Glomerular visceral epithelial cell (primary cell): ENCODE data around the gene STARD9.
"Not testable (repeated sequence)": the region's sequence is repeated elsewhere in the genome, so short reads cannot be mapped to it uniquely, and the experiment has no call there.

ENCODE experiments used
- DNase-seq: peaks from one replicate; pipeline ENCODE4 v3.0.0-alpha.2; 2016; ENCODE audit errors: extremely low spot score

STARD9 gene

GRCh38 chr15:42729409-42729808, 154.0 kb downstream of the STARD9 start:
- DNase-seq, result no peak

GRCh38 chr15:42730135-42730534, 154.7 kb downstream of the STARD9 start:
- DNase-seq, result no peak

GRCh38 chr15:42730536-42730935, 155.1 kb downstream of the STARD9 start:
- no peak for DNase-seq

GRCh38 chr15:42731461-42731860, 156.1 kb downstream of the STARD9 start:
- DNase-seq, result no peak

GRCh38 chr15:42732095-42732827, 156.9 kb downstream of the STARD9 start:
- DNase-seq, result no peak

GRCh38 chr15:42733027-42733426, 157.6 kb downstream of the STARD9 start:
- no peak for DNase-seq

GRCh38 chr15:42734076-42734672, 158.8 kb downstream of the STARD9 start:
- DNase-seq, result no peak

- DNase-seq, result no peak
Observed at GRCh38 chr15:42735382-42736165, 160.2 kb downstream of the STARD9 start.

GRCh38 chr15:42736178-42736792, 160.9 kb downstream of the STARD9 start:
- DNase-seq, result peak; percentile 25

- peak; percentile 91 for DNase-seq
Observed at GRCh38 chr15:42736793-42737528, 161.6 kb downstream of the STARD9 start, which contains the start of gene CDAN1. TSS of gene CDAN1 (minus strand) at chr15:42737128. CDS start at chr15:42737102, 26 bp downstream.

GRCh38 chr15:42737529-42738328, 162.3 kb downstream of the STARD9 start:
- DNase-seq, result no peak

GRCh38 chr15:42741710-42742109, 166.3 kb downstream of the STARD9 start:
- DNase-seq, result no peak

GRCh38 chr15:42742149-42742548, 166.7 kb downstream of the STARD9 start:
- no peak for DNase-seq

- DNase-seq, result no peak
Observed at GRCh38 chr15:42744195-42744594, 168.8 kb downstream of the STARD9 start.

GRCh38 chr15:42749266-42749665, 173.9 kb downstream of the STARD9 start:
- DNase-seq, result no peak

- DNase-seq, result no peak
Observed at GRCh38 chr15:42750306-42750705, 174.9 kb downstream of the STARD9 start.

- DNase-seq, result no peak
Observed at GRCh38 chr15:42759093-42759492, 183.7 kb downstream of the STARD9 start.

- DNase-seq, result no peak
Observed at GRCh38 chr15:42760759-42761158, 185.4 kb downstream of the STARD9 start.

- not testable (repeated sequence) for DNase-seq
Observed at GRCh38 chr15:42761813-42762212, 186.4 kb downstream of the STARD9 start.

- DNase-seq, result not testable (repeated sequence)
Observed at GRCh38 chr15:42764154-42764731, 188.8 kb downstream of the STARD9 start.
